ENCODE results near the gene SIX5.

DNA sequence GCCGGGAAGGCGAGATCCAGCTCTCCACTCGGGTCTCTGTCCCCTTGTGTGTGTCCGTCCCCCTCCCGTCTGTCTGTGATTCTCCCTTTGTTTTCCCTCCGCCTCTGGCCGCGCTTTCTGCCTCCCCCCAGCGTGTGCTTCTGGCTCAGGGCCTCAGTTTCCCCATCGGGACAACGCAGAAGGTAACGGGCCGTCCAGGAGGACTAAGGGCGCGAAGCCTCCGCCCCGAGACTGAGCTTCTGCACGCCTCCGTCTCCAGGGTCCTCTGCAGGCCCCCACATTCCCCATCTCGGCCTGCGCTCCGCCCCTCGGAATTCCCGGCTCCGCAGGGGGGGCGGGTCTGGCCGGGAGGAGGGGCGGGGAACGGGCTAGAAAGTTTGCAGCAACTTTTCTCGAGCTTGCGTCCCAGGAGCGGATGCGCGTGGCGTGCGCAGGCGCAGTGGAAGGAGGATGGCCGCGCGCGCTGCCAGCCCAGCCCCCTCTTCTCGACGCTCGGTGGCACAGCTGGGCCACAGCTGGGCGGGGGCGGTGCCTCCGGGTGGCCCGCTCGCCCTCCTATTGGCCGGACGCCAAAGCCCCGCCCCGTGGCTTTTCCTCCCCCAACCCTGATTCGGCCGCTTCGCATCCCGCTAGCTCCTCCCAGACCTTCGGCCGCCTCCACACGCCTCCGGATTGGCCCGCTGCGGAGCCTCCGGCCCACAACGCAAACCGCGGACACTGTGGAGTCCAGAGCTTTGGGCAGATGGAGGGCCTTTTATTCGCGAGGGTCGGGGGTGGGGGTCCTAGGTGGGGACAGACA is at the start of gene SIX5:
- no peak for TF ChIP-seq CTCF (IDR thresholded peaks at IDR 0.05 in 2 of 3, conservative IDR thresholded peaks at IDR 0.05 in 1 of 3; ENCODE audit: insufficient read depth in 2 of 3, low read depth in 1 of 3, low read length in 3 of 3)
- no peak for TF ChIP-seq SMAD3 (CRISPR knock-in tag; conservative IDR thresholded peaks at IDR 0.05)
- peak; percentile 44 for TF ChIP-seq SAP30 (IDR thresholded peaks at IDR 0.05; ENCODE audit: borderline replicate concordance, insufficient read depth, low read depth, low read length, poor library complexity, severe bottlenecking)
- TF ChIP-seq, protein P1, sequence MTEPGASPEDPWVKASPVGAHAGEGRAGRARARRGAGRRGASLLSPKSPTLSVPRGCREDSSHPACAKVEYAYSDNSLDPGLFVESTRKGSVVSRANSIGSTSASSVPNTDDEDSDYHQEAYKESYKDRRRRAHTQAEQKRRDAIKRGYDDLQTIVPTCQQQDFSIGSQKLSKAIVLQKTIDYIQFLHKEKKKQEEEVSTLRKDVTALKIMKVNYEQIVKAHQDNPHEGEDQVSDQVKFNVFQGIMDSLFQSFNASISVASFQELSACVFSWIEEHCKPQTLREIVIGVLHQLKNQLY (CRISPR knock-in tag; conservative IDR thresholded peaks at IDR 0.05), result no peak
- peak; percentile 90 for TF ChIP-seq EGR1 (conservative IDR thresholded peaks at IDR 0.05)
- TF ChIP-seq CHD2 (IDR thresholded peaks at IDR 0.05; ENCODE audit: low read depth, low read length), result peak; percentile 71
